ENCODE data around the gene SYT3.
"Not testable (repeated sequence)": the region's sequence is repeated elsewhere in the genome, so short reads cannot be mapped to it uniquely, and the experiment has no call there.

Gene SYT3

GRCh38 chr19:50599427-50599826 is 40.3 kb downstream of the SYT3 start:
- no peak for DNase-seq

- no peak for DNase-seq
Observed at GRCh38 chr19:50590191-50590590, 49.5 kb downstream of the SYT3 start.

- not testable (repeated sequence) for DNase-seq
Observed at GRCh38 chr19:50581795-50582660, 57.7 kb downstream of the SYT3 start.

GRCh38 chr19:50580970-50581634 is 58.6 kb downstream of the SYT3 start:
- DNase-seq = no peak

GRCh38 chr19:50580240-50580639 is 59.4 kb downstream of the SYT3 start:
- DNase-seq = no peak

GRCh38 chr19:50576769-50577168 is 62.9 kb downstream of the SYT3 start:
- DNase-seq = not testable (repeated sequence)

GRCh38 chr19:50573741-50574461 is 65.8 kb downstream of the SYT3 start:
- DNase-seq = no peak
